Erythroblast (primary cell): ENCODE results near the gene ZNF594.

Experiments used
- GATA1 ChIP-seq: IDR thresholded peaks from 2 replicates; pipeline ENCODE4 v1.6.1; 2011; ENCODE audit warnings: low read depth, mild to moderate bottlenecking, control low read depth, low read length, moderate library complexity
- POLR2A ChIP-seq: IDR thresholded peaks from 2 replicates; pipeline ENCODE4 v1.6.1; 2011; ENCODE audit warnings: mild to moderate bottlenecking, low read length

DNA sequence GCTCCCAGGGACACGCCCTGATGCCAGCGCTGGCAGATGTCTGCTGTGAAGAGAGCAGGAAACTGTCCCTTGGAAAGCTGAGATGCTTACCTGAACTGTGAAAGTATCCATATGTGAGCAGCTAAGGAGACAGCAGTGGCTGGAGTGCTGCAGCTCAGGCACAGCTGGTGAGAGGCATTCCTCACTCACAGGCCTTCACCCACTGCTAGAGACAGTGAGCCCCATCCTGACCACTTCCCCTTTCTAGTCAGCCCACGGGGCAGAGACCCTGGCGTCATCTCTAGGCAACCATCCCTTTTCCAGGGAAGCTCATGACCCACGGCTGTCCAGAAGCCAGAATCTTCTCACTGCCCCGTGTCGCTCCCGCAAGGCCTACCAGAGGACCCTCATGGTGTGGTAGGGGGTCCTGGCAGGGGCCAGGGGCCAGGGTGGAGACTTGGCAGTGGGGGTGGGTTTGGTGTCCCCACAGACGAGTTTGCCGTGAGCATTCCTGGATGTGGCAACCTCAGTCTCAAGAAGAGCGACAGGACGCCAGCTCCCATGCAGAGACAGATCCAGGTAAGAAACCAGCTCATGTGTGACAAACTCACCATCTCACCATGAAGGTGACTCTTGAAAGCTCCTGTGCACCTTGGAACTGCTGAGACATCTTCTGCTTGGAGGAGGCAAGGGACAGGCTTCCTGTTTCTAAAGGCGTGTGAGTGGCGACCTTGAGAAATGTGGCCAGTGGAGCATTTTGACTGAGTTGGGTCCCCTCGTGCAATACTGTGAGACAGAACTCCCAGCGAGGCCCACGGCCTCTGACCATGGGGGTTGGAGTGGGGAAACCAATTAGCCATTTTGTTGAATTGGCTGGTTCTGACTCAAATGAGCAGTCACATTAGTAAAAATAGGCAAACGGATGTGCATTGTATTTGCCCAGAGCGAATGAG, 43.2 kb upstream of the ZNF594 start, which contains the start of gene SCIMP:
- TF ChIP-seq POLR2A = no peak
- TF ChIP-seq GATA1 = no peak
